Activated T-cell treated with anti-CD3 and anti-CD28 coated beads, Interleukin-2, amount 50 U/mL, for 24 hours (primary cell): ENCODE data around the gene SASH1.
"Not testable (repeated sequence)": the region's sequence is repeated elsewhere in the genome, so short reads cannot be mapped to it uniquely, and the experiment has no call there.

Source experiments
- DNase-seq: peaks from one replicate; pipeline ENCODE4 v3.0.0-alpha.2; 2020
- H3K27ac Mint-ChIP-seq: 2 replicates; pipeline ENCODE4 v1.8.0; 2020; ENCODE audit warnings: mild to moderate bottlenecking, mixed read lengths
- H3K27me3 Mint-ChIP-seq: 2 replicates; pipeline ENCODE4 v1.8.0; 2020; ENCODE audit warnings: mixed read lengths
- H3K36me3 Mint-ChIP-seq: 2 replicates; pipeline ENCODE4 v1.8.0; 2020; ENCODE audit warnings: low read depth, mixed read lengths
- H3K4me1 Mint-ChIP-seq: 2 replicates; pipeline ENCODE4 v1.8.0; 2020; ENCODE audit warnings: low read depth, mixed read lengths
- H3K4me3 Mint-ChIP-seq: 2 replicates; pipeline ENCODE4 v1.8.0; 2020; ENCODE audit warnings: mild to moderate bottlenecking, moderate library complexity, mixed read lengths
- H3K9me3 Mint-ChIP-seq: 2 replicates; pipeline ENCODE4 v1.8.0; 2020; ENCODE audit warnings: mixed read lengths

Gene SASH1

GRCh38 chr6:148367411-148368024 lies 24.9 kb downstream of the SASH1 start:
- Mint-ChIP-seq H3K4me1 (peaks cover 6% of the 10 kb centered on the region), H3K36me3 (no peaks in the 10 kb centered on the region), H3K27me3 (peaks cover 43% of the 10 kb centered on the region), H3K4me3 (no peak overlapping the region), H3K27ac (no peak overlapping the region), H3K9me3 (no peaks in the 10 kb centered on the region)
- no peak for DNase-seq

GRCh38 chr6:148370176-148370575 lies 27.5 kb downstream of the SASH1 start:
- H3K9me3 Mint-ChIP-seq = no peaks in the 10 kb centered on the region
- H3K27ac Mint-ChIP-seq = no peak overlapping the region
- peaks cover 33% of the 10 kb centered on the region for H3K27me3 Mint-ChIP-seq
- H3K4me1 Mint-ChIP-seq = peaks cover 5% of the 10 kb centered on the region
- no peak for DNase-seq
- H3K4me3 Mint-ChIP-seq = no peak overlapping the region
- H3K36me3 Mint-ChIP-seq = no peaks in the 10 kb centered on the region

- Mint-ChIP-seq H3K4me3 (no peak overlapping the region), H3K27ac (no peak overlapping the region), H3K27me3 (peaks cover 14% of the 10 kb centered on the region), H3K36me3 (no peaks in the 10 kb centered on the region), H3K9me3 (no peaks in the 10 kb centered on the region), H3K4me1 (no peaks in the 10 kb centered on the region)
- no peak for DNase-seq
These were observed 31.6 kb downstream of the SASH1 start for GRCh38 chr6:148374040-148374774.

- Mint-ChIP-seq H3K36me3 (no peaks in the 10 kb centered on the region), H3K27ac (no peak overlapping the region), H3K4me3 (no peak overlapping the region)
These were observed 32.8 kb downstream of the SASH1 start for GRCh38 chr6:148375401-148375800.

GRCh38 chr6:148379481-148379880 lies 36.8 kb downstream of the SASH1 start:
- Mint-ChIP-seq H3K4me1 (no peaks in the 10 kb centered on the region), H3K36me3 (no peaks in the 10 kb centered on the region), H3K27me3 (peaks cover 10% of the 10 kb centered on the region), H3K27ac (no peak overlapping the region), H3K9me3 (no peaks in the 10 kb centered on the region), H3K4me3 (no peak overlapping the region)
- DNase-seq = no peak

More at GRCh38 chr6:148375401-148375800, 32.8 kb downstream of the SASH1 start:
- no peak for DNase-seq
- Mint-ChIP-seq H3K27me3 (peaks cover 14% of the 10 kb centered on the region), H3K4me1 (no peaks in the 10 kb centered on the region), H3K9me3 (no peaks in the 10 kb centered on the region)

GRCh38 chr6:148379966-148380713 lies 37.5 kb downstream of the SASH1 start:
- H3K9me3 Mint-ChIP-seq = no peaks in the 10 kb centered on the region
- no peak overlapping the region for H3K4me3 Mint-ChIP-seq
- peaks cover 10% of the 10 kb centered on the region for H3K27me3 Mint-ChIP-seq
- no peaks in the 10 kb centered on the region for H3K36me3 Mint-ChIP-seq
- no peak overlapping the region for H3K27ac Mint-ChIP-seq
- DNase-seq = no peak
- H3K4me1 Mint-ChIP-seq = no peaks in the 10 kb centered on the region

GRCh38 chr6:148382051-148382450 lies 39.4 kb downstream of the SASH1 start:
- H3K4me1 Mint-ChIP-seq, H3K36me3 Mint-ChIP-seq, H3K9me3 Mint-ChIP-seq, DNase-seq, H3K4me3 Mint-ChIP-seq, H3K27ac Mint-ChIP-seq: not testable (repeated sequence)
- H3K27me3 Mint-ChIP-seq = peaks cover 10% of the 10 kb centered on the region

GRCh38 chr6:148382861-148383260 lies 40.2 kb downstream of the SASH1 start:
- peaks cover 10% of the 10 kb centered on the region for H3K27me3 Mint-ChIP-seq
- no peak overlapping the region for H3K27ac Mint-ChIP-seq
- DNase-seq = no peak
- H3K4me3 Mint-ChIP-seq = no peak overlapping the region
- no peaks in the 10 kb centered on the region for H3K9me3 Mint-ChIP-seq
- no peaks in the 10 kb centered on the region for H3K36me3 Mint-ChIP-seq
- no peaks in the 10 kb centered on the region for H3K4me1 Mint-ChIP-seq

GRCh38 chr6:148383658-148384368 lies 41.2 kb downstream of the SASH1 start:
- no peaks in the 10 kb centered on the region for H3K9me3 Mint-ChIP-seq

GRCh38 chr6:148385379-148385778 lies 42.7 kb downstream of the SASH1 start:
- Mint-ChIP-seq H3K27me3 (peaks cover 14% of the 10 kb centered on the region), H3K27ac (no peak overlapping the region), H3K4me1 (no peaks in the 10 kb centered on the region), H3K36me3 (no peaks in the 10 kb centered on the region), H3K4me3 (no peak overlapping the region), H3K9me3 (no peaks in the 10 kb centered on the region)
- no peak for DNase-seq

More at GRCh38 chr6:148383658-148384368, 41.2 kb downstream of the SASH1 start:
- H3K4me1 Mint-ChIP-seq = no peaks in the 10 kb centered on the region
- no peak for DNase-seq
- no peak overlapping the region for H3K4me3 Mint-ChIP-seq
- H3K36me3 Mint-ChIP-seq = no peaks in the 10 kb centered on the region
- H3K27ac Mint-ChIP-seq = no peak overlapping the region
- H3K27me3 Mint-ChIP-seq = peaks cover 12% of the 10 kb centered on the region

- Mint-ChIP-seq H3K27me3 (peaks cover 17% of the 10 kb centered on the region), H3K27ac (no peak overlapping the region), H3K4me1 (no peaks in the 10 kb centered on the region), H3K4me3 (no peak overlapping the region), H3K9me3 (no peaks in the 10 kb centered on the region), H3K36me3 (no peaks in the 10 kb centered on the region)
- DNase-seq = no peak
These were observed 45.9 kb downstream of the SASH1 start for GRCh38 chr6:148388521-148388920.

GRCh38 chr6:148389086-148389485 lies 46.4 kb downstream of the SASH1 start:
- H3K27ac Mint-ChIP-seq = no peak overlapping the region
- H3K36me3 Mint-ChIP-seq = no peaks in the 10 kb centered on the region
- H3K9me3 Mint-ChIP-seq = no peaks in the 10 kb centered on the region
- DNase-seq = no peak
- H3K27me3 Mint-ChIP-seq = peaks cover 19% of the 10 kb centered on the region
- no peak overlapping the region for H3K4me3 Mint-ChIP-seq
- H3K4me1 Mint-ChIP-seq = no peaks in the 10 kb centered on the region

GRCh38 chr6:148389917-148390316 lies 47.3 kb downstream of the SASH1 start:
- DNase-seq = no peak
- no peak overlapping the region for H3K4me3 Mint-ChIP-seq
- H3K27me3 Mint-ChIP-seq = peaks cover 27% of the 10 kb centered on the region
- H3K27ac Mint-ChIP-seq = no peak overlapping the region
- no peaks in the 10 kb centered on the region for H3K4me1 Mint-ChIP-seq
- H3K36me3 Mint-ChIP-seq = no peaks in the 10 kb centered on the region
- H3K9me3 Mint-ChIP-seq = no peaks in the 10 kb centered on the region

GRCh38 chr6:148392127-148392526 lies 49.5 kb downstream of the SASH1 start:
- H3K9me3 Mint-ChIP-seq, H3K36me3 Mint-ChIP-seq, H3K4me1 Mint-ChIP-seq, H3K27ac Mint-ChIP-seq, H3K4me3 Mint-ChIP-seq, DNase-seq: not testable (repeated sequence)
- H3K27me3 Mint-ChIP-seq = peaks cover 32% of the 10 kb centered on the region
